B cell (primary cell): ENCODE results near the gene BNIP2. TPM values are rescaled to one million over a fixed set of nuclear protein-coding genes. Genes with fewer than 3 reads are reported as not detected.

Experiments used
- ATAC-seq: fragments of 200-7000 bp; cut with Tn5 transposase; one replicate; pipeline ENCODE4 v1.10.0; 2021; ENCODE audit warnings: low read depth, mild to moderate bottlenecking, moderate number of reproducible peaks, moderate library complexity
- CTCF ChIA-PET: fragments of 350-600 bp; sonication (Branson Sonifier 250); formaldehyde crosslinking; loops from one replicate; lab custom pipeline; 2021; ENCODE audit warnings: antibody characterized with exemption, inconsistent platforms; lab: Charles Lee
- POLR2A ChIA-PET: fragments of 350-600 bp; sonication (Branson Sonifier 250); formaldehyde crosslinking; loops from one replicate; lab custom pipeline; 2021; ENCODE audit warnings: antibody characterized with exemption; lab: Charles Lee
- DNase-seq: peaks from one replicate; pipeline ENCODE4 v3.0.0; 2013
- H2AFZ ChIP-seq: 2 replicates; pipeline ENCODE4 v1.6.1; 2012; ENCODE audit warnings: mild to moderate bottlenecking, low read depth, low read length; ENCODE audit not compliant: insufficient read depth, poor library complexity, severe bottlenecking
- H3K27ac ChIP-seq, 2 donors: 1 replicate in 1 of 2; 2 replicates in 1 of 2; pipeline ENCODE4 v1.5.1; 2012 to 2013; ENCODE audit warnings: low read length in 2 of 2, mild to moderate bottlenecking in 2 of 2, moderate library complexity in 1 of 2
- H3K27me3 ChIP-seq, 4 experiments: fragments of 200-600 bp in 1 of 4; sonication (generic) in 1 of 4; replicated peaks in 1 of 4; 1 replicate in 2 of 4; 2 replicates in 2 of 4; pipeline versions ENCODE4 v1.6.1 to v1.7.0; 2013 to 2016; ENCODE audit warnings: low read length in 3 of 4, mild to moderate bottlenecking in 2 of 4, mixed read lengths in 1 of 4, moderate library complexity in 1 of 4; ENCODE audit not compliant: insufficient read depth in 4 of 4, control insufficient read depth in 3 of 4; ENCODE audit errors: control extremely low read depth in 1 of 4
- H3K36me3 ChIP-seq, 2 experiments: replicated peaks in 1 of 2; 1 replicate in 1 of 2; 2 replicates in 1 of 2; pipeline versions ENCODE4 v1.6.1 to v1.7.1; 2013; ENCODE audit warnings: low read length in 1 of 2; ENCODE audit not compliant: insufficient read depth in 2 of 2, control insufficient read depth in 1 of 2; ENCODE audit errors: control extremely low read depth in 1 of 2, extremely low read depth in 1 of 2
- H3K4me1 ChIP-seq, 2 donors: fragments of 200-600 bp in 1 of 2; sonication (generic) in 1 of 2; 1 replicate in 1 of 2; 2 replicates in 1 of 2; pipeline versions ENCODE4 v1.5.1 to v1.6.1; 2013 to 2017; ENCODE audit warnings: low read length in 2 of 2; ENCODE audit not compliant: control insufficient read depth in 2 of 2, insufficient read depth in 2 of 2
- H3K4me2 ChIP-seq: replicated peaks from 2 replicates; pipeline ENCODE3; 2012; ENCODE audit warnings: mild to moderate bottlenecking, low read depth, low read length; ENCODE audit not compliant: poor library complexity, severe bottlenecking
- H3K4me3 ChIP-seq, 5 experiments: fragments of 200-600 bp in 1 of 5; sonication (generic) in 1 of 5; 1 replicate in 3 of 5; 2 replicates in 2 of 5; pipeline versions ENCODE4 v1.5.1 to v1.7.0; 2011 to 2016; ENCODE audit warnings: low read length in 4 of 5, mild to moderate bottlenecking in 4 of 5, low read depth in 2 of 5, control low read depth in 1 of 5, moderate library complexity in 1 of 5; ENCODE audit not compliant: insufficient read depth in 1 of 5; ENCODE audit errors: control extremely low read depth in 1 of 5, extremely low read depth in 1 of 5
- H3K79me2 ChIP-seq: fragments of 200-600 bp; sonication (generic); one replicate; pipeline ENCODE4 v1.6.0; 2016; ENCODE audit warnings: low read length; ENCODE audit not compliant: control insufficient read depth, insufficient read depth
- H3K9ac ChIP-seq: fragments of 200-600 bp; sonication (generic); 2 replicates; pipeline ENCODE4 v1.6.1; 2017; ENCODE audit warnings: mild to moderate bottlenecking, low read length, moderate library complexity
- H3K9me3 ChIP-seq, 3 donors: one replicate each; pipeline versions ENCODE4 v1.6.1 to v1.7.1; 2013; ENCODE audit warnings: low read length in 2 of 3; ENCODE audit not compliant: control insufficient read depth in 2 of 3, insufficient read depth in 1 of 3; ENCODE audit errors: control extremely low read depth in 1 of 3
- H4K20me1 ChIP-seq: 2 replicates; pipeline ENCODE4 v1.6.0; 2012; ENCODE audit warnings: mild to moderate bottlenecking, low read length; ENCODE audit not compliant: insufficient read depth, control insufficient read depth, poor library complexity, severe bottlenecking
- H3K27ac Mint-ChIP-seq: one replicate; pipeline ENCODE4 v1.8.0; 2021; ENCODE audit warnings: mixed read lengths
- H3K27me3 Mint-ChIP-seq: one replicate; pipeline ENCODE4 v1.8.0; 2021; ENCODE audit warnings: mixed read lengths
- H3K4me1 Mint-ChIP-seq: one replicate; pipeline ENCODE4 v1.8.0; 2021; ENCODE audit warnings: mixed read lengths
- H3K4me3 Mint-ChIP-seq: one replicate; pipeline ENCODE4 v1.8.0; 2021; ENCODE audit warnings: mixed read lengths
- H3K9me3 Mint-ChIP-seq: one replicate; pipeline ENCODE4 v1.8.0; 2022; ENCODE audit warnings: mixed read lengths; ENCODE audit not compliant: insufficient read depth
- EZH2 ChIP-seq: IDR thresholded peaks from 2 replicates; pipeline ENCODE4 v1.6.1; 2012; ENCODE audit warnings: borderline replicate concordance, low read depth, mild to moderate bottlenecking, moderate library complexity, low read length; ENCODE audit not compliant: insufficient read depth, poor library complexity, severe bottlenecking
- WGBS: methylation state at CpG from one replicate; pipeline ENCODE4 v1.1.5; 2013; ENCODE audit warnings: missing lambda C conversion rate; ENCODE audit not compliant: insufficient coverage; 5-methylcytosine and 5-hydroxymethylcytosine counted together
- intact Hi-C: fragments of 100-400 bp; cut with micrococcal nuclease; formaldehyde crosslinking; loops from one replicate; pipeline ENCODE4 v1.10.0; 2022
- polyA plus RNA-seq: library from polyadenylated mRNA; depleted of rRNA; stranded (reverse); fragments of >200 nt; gene quantifications from 2 replicates; pipeline ENCODE4 v1.2.3, GENCODE V29; 2012
- total RNA-seq, 2 donors: library from RNA; stranded (reverse); fragments of 120-200 nt in 1 of 2; gene quantifications; 1 replicate in 1 of 2; 2 replicates in 1 of 2; pipeline versions ENCODE4 v1.2.3 to v1.2.4, GENCODE V29; 2013 to 2022
- TF ChIP-seq, protein P1 (sequence below): fragments of 200-600 bp; IDR thresholded peaks from one replicate; pipeline ENCODE4 v1.8.0; 2022; ENCODE audit warnings: antibody characterized with exemption, mild to moderate bottlenecking

The BNIP2 gene
- total and polyA plus RNA-seq, 2 donors (not counting 1 experiment from before 2014, with no cell fraction given): 21.3 to 91.2 TPM

GRCh38 chr15:59614153-59614552 lies 75.0 kb downstream of the BNIP2 start:
- WGBS: no CpG with 5 or more reads among the region's 7 CpGs
- no peaks in the 10 kb centered on the region for H4K20me1 ChIP-seq
- no peak overlapping the region for H3K4me3 ChIP-seq
- H3K4me2 ChIP-seq: no peak overlapping the region
- no peak for TF ChIP-seq EZH2
- TF ChIP-seq, protein P1, sequence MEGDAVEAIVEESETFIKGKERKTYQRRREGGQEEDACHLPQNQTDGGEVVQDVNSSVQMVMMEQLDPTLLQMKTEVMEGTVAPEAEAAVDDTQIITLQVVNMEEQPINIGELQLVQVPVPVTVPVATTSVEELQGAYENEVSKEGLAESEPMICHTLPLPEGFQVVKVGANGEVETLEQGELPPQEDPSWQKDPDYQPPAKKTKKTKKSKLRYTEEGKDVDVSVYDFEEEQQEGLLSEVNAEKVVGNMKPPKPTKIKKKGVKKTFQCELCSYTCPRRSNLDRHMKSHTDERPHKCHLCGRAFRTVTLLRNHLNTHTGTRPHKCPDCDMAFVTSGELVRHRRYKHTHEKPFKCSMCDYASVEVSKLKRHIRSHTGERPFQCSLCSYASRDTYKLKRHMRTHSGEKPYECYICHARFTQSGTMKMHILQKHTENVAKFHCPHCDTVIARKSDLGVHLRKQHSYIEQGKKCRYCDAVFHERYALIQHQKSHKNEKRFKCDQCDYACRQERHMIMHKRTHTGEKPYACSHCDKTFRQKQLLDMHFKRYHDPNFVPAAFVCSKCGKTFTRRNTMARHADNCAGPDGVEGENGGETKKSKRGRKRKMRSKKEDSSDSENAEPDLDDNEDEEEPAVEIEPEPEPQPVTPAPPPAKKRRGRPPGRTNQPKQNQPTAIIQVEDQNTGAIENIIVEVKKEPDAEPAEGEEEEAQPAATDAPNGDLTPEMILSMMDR: no peak
- H3K27ac ChIP-seq: no peak overlapping the region
- H3K79me2 ChIP-seq: no peaks in the 10 kb centered on the region
- no peak overlapping the region for H3K9ac ChIP-seq
- DNase-seq (no peak), ATAC-seq (no peak)
- Mint-ChIP-seq H3K4me3 (no peak overlapping the region), H3K27ac (no peak overlapping the region), H3K9me3 (no peaks in the 10 kb centered on the region), H3K4me1 (peaks cover 20% of the 10 kb centered on the region), H3K27me3 (peaks cover 21% of the 10 kb centered on the region)
- ChIA-PET CTCF (no interaction called here), POLR2A (no interaction called here)
- intact Hi-C loops: loop anchor here (2.0 kb wide), 1 partner anchor 75 kb away; the partner anchor contains the start of gene BNIP2
- peaks cover 11 to 14% of the 10 kb centered on the region in 2 donors for H3K4me1 ChIP-seq
- peaks cover 0 to 16% (median 3%) of the 10 kb centered on the region in 4 experiments for H3K27me3 ChIP-seq
- peaks cover 0 to 6% (median 0%) of the 10 kb centered on the region in 3 donors for H3K9me3 ChIP-seq
- H2AFZ ChIP-seq: no peak overlapping the region
- no peaks in the 10 kb centered on the region for H3K36me3 ChIP-seq
